GM19468 (cell line): ENCODE measurements around the gene PRKX.
"Not testable (repeated sequence)": the region's sequence is repeated elsewhere in the genome, so short reads cannot be mapped to it uniquely, and the experiment has no call there.

ENCODE experiments used
- ATAC-seq: cut with Tn5 transposase; IDR thresholded peaks from one replicate; pipeline ENCODE4 v1.9.1; 2021; ENCODE audit warnings: mild to moderate bottlenecking, moderate library complexity, moderate number of reproducible peaks; ENCODE audit not compliant: unreplicated experiment; ENCODE audit errors: extremely low read depth

The PRKX gene

DNA sequence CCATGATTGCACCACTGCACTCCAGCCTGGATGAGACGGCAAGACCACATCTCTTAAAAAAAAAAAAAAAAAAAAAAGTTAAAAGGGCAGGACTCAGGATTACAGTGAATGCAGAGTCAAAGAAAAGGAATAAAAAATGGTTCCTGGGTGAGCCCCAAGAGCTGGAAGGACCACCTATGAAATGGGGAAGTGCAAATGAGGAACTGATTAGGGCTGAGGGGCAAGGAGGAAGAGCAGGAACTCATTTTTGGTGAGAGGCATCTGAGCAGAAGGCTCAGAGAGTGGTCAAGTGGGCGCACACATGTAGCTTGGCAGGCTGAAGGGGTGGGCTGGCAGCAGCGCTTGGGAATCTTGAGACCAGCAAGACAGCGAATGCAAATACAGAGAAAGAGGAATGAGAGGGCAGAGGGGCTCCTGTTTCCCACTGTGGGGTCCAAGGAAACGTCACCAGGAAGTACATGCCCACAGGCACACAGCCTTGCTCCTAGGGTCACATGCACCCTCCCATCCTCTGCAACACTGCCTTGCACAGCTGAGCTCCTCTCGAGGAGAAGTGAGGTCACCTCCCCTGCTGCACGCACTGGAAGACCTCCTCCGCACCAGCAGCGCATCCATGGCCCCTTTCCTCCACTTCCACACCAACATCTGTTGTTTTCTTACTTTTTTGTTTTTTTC is 49.7 kb downstream of the PRKX start:
- not testable (repeated sequence) for ATAC-seq

DNA sequence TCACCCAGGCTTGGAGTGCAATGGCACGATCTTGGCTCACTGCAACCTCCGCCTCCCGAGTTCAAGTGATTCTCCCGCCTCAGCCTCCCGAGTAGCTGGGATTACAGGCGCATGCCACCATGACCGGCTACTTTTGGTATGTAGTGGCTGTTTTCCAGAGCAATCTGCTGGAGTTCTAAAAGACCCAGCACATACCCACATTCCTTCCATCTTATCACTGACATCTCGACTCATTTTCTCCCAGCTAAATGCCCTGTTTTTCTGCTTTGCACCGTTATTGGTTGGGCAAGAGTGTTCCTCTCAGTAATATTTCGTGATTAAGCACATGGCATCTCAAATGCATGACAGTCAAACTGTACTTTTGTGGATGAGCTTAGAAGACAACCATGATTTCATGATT is 53.7 kb downstream of the PRKX start:
- ATAC-seq = no peak

DNA sequence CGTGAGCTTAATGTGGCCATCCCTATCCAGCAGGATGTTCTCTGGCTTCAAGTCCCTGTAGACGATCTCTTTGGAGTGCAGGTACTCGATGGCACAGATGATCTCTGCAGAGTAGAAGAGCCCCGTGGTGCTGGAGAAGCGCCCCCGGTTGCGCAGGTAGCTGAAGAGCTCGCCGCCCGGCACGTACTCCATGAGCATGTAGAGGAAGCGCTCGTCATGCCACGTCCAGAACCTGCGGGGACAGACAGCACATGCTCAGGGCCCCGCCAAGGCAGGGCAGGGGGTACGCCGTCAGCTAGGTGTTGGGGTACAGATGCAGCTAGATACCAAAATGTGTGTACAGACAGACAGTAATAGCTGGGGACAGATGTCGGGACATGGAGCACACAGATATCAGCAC is 58.3 kb downstream of the PRKX start:
- ATAC-seq = no peak

DNA sequence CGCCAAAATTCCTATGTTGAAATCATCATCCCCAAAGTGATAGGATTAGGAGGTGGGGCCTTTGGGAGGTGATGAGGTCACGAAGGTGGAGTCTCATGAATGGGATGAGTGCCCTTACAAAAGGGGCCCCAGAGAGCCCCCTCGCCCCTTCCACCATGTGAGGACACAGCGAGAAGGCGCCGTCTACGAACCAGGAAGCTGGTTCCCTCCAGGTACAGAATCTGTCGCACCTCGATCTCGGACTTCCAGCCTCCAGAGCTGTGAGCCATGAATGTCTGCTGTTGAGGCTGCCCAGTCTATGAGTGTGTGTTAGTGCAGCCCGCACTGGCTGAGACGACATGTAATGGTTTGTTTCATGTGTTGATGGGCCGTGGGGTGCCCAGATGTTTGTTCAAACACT is 60.3 kb downstream of the PRKX start:
- ATAC-seq = no peak

DNA sequence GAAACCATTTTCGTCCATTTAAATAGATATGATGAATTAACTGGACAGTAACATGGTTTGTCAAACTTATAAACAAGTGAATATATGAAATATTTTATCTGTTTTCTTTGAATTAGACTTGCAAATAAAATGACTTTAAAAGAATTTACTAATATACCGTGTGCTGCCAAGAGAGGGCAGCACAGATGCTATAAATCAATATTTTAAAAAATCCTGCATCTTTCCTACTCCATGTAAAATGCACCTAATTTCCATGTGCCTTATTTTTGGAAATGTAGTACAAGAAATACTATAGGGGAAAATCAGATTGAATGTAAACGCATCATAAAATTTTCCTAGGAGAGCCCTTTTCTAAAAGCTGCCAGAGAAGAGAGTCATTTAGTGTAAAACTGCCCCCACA is 62.2 kb downstream of the PRKX start:
- no peak for ATAC-seq

DNA sequence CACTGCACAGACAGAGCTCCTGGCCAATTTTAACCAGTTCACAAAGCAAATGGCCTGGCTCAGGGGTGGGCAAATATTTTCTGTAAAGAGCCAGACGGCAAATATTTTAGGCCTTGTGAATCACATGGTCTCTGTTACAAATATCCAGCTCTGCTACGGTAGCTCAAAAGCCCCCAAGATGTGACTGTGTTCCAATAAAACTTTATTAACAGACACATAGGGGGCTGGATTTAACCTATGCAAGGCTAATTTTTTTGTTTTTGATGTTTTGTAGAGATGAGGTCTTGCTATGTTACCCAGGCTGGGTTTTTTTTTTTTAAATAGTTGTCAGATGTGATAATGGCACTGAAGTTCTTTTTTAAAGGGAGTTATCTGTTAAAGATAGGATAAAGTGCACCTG is 65.4 kb downstream of the PRKX start:
- no peak for ATAC-seq

DNA sequence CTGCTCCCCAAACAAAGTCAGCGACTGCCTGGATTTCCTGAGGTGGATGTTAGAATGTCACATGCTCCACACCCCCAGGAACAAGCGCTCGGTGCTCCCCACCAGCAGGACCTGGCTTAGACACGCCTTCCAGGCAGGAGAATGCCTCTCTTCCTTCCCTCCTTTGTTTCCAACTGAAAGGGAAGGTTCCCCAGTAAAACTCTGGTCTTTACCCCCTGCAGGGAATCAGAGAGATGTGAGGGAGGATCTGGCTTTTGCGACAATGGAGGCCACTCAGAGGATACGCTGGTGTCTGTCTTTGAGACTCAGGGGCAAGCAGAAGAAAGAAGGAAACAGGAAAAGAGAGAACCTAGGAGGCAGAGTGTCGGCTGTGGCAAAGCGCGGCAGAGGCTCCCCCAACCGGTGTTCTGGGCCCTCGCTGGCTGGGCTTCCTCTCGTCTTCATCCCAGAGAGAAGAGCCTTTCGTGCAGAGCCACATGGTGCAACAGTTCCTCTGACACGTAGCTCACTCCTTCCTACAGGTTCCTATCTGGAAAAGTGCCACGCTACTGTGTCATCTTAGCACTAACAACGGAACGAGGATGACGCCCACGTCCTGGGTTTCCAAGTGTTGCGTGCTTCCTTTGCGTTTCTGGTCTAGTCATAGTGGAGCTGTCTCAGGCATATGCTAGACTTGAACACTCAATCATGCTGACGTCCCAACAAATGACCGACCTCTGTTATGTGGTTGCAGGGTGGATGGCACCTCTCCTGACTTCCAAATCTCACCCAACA is 73.4 kb downstream of the PRKX start:
- not testable (repeated sequence) for ATAC-seq

DNA sequence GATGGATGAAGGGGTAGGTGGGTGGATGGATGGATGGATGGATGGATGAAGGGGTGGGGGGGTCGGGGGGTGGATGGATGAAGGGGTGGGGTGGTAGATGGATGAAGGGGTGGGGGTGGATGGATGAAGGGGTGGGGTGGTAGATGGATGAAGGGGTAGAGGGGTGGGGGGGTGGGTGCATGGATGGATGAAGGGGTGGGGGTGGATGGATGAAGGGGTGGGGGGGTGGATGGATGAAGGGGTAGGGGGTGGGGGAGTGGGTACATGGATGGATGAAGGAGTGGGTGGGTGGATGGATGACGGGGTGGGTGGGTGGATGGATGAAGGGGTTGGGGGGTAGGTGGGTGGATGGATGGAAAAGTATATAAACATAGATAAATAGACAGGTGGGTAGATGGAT is 74.2 kb downstream of the PRKX start:
- no peak for ATAC-seq

DNA sequence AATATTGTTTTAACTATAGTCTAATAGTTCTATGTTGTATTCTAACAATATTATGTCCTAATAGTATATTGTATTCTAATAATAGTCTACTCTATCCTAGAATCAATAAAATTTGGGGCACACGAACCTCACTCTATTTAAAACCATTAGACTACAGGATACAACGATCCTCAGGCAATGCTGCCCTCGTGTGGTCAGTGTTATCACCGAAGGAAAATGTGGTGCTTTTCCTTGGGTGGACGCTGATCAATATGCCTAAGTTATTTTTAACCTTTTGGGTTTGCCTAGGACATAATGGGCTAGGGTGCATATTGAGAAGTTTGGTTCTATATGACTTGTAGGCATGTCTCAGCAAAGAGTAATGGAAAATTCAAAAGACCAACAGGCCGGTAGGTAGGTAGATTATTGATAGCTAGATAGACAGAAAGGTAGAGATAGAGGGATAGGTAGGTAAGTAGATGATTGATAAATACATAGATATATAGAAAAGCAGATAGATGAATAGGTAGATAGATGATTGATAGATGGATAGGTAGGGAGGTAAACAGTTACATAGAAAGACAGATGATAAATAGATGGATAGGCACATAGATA is 75.1 kb downstream of the PRKX start:
- no peak for ATAC-seq

DNA sequence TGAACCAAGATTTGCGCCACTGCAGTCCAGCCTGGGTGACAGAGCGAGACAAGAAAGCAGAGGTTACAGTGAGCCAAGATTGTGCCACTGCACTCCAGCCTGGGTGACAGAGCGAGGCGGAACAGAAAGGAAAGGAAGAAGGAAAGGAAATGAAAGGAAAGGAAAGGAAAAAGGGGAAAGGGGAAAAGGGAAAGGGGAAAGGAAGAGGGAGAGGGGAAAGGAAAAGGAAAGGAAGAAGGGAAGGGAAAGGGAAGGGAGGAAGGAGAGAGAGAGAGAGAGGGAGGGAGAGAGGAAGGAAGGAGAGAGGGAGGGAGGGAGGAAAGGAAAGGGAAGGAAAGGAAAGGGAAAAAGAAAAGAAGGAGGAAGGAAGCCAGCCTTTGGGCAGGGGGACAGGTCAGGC is 76.6 kb downstream of the PRKX start:
- ATAC-seq = no peak

DNA sequence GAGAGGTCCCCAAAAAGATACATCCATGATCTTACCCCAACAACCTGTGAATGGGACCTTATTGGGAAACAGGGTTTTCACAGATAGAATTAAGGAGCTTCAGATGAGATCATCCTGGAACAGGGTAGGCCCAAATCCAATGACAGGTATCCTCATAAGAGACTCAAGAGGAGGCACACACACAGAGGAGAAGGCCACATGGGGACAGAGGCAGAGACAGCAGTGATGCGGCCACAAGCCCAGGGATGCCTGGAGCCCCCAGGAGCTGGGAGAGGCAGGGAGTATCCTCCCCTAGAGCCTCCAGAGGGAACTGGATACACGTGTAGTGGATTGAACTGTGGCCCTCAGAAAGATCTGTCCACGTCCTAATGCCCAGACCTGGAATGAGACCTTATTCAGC is 82.3 kb downstream of the PRKX start:
- no peak for ATAC-seq

DNA sequence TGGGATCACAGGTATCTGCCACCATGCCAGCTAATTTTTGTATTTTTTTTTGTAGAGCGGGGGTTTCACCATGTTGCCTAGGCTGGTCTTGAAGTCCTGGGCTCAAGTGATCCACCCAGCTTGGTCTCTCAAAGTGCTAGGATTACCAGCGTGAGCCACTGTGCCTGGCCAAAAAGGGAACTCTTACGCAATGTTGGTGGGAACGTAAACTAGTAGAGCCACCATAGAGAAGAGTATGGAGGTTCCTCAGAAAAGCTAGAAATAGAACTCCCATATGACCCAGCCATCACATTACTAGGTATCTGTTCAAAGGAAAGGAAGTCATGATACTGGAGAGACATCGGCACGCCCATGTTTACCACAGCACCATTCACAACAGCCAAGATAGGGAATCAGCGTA is 85.9 kb downstream of the PRKX start:
- no peak for ATAC-seq

DNA sequence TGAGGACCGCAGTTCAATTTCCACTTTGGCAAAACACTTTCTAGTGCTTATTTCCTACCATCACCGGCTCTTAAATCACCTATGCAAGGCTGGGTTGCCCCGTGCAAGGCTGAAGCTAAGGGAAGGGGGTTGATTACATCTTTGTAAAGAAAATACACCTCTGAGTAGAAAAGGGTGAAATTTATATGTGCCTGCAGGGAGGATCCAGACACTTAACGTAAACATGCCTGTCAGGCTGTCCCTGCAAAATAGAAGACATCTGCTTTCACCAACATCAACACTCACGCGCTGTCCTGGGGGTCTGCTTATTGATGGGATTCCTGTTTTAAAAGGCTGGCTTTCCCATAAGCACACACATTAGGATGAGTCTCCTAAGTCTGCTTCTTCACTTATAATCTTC is 92.0 kb downstream of the PRKX start:
- no peak for ATAC-seq

DNA sequence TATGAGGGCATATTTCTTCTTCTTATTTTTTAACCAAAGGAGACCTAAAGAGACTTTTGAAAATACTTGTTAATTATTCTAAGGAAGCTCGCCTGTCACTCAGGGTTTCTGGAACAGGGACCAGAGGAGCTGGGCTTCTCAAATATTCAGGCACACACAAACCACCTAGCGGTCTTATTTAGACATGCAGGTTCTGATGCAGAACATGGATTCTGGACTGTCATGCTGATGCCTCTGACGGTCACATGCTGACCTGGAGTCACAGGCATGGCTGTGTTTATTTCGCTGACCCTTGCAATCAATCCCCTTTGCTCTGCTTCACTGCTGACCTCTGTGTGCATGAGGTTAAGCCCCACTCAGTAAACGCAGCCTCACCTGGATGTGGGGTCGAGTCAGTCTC is 101.7 kb downstream of the PRKX start:
- ATAC-seq = not testable (repeated sequence)

DNA sequence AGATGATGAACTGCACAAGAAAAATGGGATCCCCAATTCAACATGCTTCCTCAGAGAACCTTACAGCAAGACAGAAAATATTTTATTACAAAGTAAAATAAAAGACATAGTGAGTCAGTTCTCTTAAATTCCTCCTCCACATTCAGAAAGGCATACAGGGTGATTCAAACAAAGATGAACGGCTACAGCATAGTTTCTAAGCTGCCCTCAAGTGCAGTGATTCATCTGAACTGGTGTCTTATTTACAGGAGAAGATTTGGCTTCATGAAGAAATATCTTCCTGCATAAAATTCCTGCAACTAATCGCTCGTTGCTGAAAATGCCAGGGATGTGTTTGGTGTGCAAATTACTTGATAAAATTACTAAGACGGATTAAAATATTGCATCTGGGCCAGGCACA is 103.6 kb downstream of the PRKX start:
- ATAC-seq = no peak

DNA sequence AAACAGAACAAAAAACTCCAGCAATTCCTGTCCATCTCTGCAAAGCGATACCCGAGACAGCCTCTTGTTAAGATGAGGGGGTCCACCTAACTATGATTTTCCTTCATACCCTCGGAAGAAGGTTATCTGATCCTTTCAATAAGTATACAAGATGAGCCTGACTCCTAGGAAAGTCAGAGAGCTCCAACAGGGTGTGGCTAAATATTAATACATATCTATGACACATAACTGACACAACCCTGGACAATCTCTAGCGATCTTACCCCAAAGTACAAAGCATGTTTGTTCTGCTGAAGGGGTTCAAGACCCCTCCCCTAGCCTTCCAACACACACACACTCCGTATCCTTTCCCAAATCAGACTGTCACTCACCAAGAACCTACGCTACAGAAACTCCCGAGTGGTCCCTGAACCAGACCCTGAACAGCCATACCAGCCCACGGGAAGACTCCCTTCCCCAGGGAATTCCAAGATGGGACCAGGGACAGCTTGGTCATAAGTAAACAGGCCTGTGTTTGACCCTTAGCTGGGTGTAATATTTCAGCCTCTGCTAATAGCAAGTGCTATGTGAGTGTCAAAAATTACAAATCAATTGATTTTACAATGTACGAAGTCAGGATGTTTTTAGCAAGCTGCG is 110.3 kb downstream of the PRKX start:
- ATAC-seq = no peak

DNA sequence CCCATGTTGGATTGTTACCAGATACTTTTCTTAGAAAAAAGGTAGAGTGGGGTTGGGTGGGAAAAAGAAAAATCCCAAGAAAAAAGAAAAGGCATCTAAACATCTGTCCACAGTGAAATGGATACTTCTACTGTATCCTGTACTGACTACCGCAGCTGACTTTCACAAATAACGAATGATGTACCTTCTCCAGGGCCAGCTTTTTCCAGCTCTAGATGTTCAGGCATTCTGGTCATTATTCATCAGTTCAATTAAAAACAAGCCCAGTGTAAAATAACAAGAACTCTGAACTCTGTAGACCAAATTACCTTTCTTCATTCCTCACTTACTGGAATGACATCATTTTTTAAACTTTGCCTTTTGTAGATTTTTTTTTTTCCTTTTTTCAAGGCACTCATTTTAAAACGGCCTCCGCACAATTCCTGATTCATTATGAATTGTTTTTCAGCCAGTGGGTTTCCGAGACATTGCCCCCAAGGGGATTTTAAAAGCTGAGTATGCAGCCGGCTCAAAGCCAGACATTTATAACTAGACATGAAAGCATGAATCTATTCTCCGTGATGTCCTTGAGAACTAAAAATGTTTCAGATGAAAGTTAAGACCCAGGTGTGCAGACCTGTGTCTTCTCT is 113.5 kb downstream of the PRKX start:
- no peak for ATAC-seq

DNA sequence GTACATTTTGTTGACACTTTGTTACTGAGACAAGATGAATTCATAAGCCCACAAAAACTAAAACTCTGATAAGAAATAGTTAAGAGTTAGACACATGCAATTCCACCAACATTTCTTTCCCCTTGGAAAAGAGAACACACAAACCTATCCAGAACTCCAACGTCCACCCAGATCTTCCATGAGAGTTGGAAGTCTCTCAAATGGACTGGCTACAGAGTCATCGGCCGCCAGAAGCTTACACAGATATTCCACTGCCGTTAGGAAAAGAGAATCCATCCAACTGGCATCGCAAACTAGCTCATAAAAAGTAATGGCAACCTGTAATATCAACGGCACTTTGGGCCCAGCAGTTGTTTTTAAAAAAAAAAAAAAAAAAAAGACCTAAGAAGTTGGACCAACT is 114.7 kb downstream of the PRKX start:
- ATAC-seq = no peak

DNA sequence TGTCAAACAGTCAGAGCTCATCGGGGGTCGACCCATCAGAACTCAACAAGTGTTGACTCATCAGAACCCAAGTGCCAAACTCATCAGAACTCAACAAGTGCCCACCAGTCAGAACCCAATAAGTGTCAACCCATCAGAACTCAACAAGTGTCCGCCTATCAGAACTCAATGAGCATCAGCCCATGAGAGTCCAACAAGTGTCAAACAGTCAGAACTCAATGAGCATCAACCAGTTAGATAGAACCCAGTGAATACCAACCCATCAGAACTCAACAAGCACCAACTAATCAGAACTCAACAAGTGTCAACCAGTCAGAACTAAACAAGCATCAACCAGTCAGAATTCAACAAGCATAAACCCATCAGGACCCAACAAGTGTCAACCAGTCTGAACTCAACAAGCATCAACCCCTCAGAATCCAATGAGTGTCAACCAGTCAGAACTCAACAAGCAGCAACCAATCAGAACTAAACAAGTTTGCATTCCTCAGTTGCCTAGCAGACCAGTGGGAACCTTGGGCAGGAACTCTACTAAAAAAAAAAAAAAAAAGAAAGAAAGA is 115.3 kb downstream of the PRKX start:
- no peak for ATAC-seq

DNA sequence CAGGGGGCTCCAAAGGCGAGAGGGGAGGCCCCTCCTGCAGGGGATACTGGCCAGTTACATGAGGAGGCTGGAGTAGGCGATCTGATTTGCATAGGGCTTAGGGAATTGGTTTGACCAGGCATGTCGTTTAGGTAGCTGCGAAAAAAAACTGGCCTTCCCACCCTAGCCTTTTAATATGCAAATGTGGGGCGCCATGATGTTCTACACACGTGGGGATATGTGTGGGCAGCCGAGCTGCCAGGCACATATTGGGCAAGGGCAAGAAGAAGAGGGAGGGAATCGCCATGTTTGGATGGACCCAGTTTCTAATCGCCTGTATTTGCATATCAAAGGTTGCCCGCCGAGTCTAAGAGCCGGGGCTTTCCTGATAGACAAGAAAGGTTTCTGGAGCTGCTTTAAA is 121.3 kb downstream of the PRKX start:
- ATAC-seq = no peak
